Coronary artery (tissue), 2 donors: ENCODE data around the gene CACNA1E.

Experiments
- DNase-seq: peaks from one replicate; pipeline ENCODE4 v3.0.0-alpha.2; 2017; ENCODE audit warnings: low spot score
- H3K27ac ChIP-seq, 2 donors: fragments of 200-600 bp; sonication (generic); one replicate each; pipeline ENCODE4 v1.5.1; 2016 to 2019
- H3K4me3 ChIP-seq: fragments of 200-600 bp; sonication (generic); 2 replicates; pipeline ENCODE4 v1.5.1; 2016; ENCODE audit warnings: mild to moderate bottlenecking, moderate library complexity
- TF ChIP-seq, protein P1 (sequence below): fragments of 200-600 bp; sonication (generic); IDR thresholded peaks from one replicate; pipeline ENCODE4 v1.5.1; 2019; ENCODE audit warnings: antibody characterized with exemption

The CACNA1E gene

DNA sequence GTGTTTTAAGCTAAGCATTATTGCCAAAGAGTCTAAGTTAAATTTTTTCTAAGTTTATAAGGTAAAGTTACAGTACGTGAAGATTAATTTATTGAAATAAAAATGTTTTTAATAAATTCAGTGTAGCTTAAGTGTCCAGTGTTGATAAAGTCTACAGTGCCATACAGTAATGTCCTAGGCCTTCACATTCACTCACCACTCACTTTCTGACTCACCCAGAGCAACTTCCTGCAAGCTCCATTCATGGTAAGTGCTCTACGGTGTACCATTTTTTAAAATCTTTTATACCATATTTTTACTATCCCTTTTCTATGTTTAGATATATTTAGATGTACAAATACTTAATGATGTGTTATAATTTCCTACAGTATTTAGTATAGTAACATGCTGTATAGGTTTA is 173.2 kb downstream of the CACNA1E start:
- TF ChIP-seq, protein P1, sequence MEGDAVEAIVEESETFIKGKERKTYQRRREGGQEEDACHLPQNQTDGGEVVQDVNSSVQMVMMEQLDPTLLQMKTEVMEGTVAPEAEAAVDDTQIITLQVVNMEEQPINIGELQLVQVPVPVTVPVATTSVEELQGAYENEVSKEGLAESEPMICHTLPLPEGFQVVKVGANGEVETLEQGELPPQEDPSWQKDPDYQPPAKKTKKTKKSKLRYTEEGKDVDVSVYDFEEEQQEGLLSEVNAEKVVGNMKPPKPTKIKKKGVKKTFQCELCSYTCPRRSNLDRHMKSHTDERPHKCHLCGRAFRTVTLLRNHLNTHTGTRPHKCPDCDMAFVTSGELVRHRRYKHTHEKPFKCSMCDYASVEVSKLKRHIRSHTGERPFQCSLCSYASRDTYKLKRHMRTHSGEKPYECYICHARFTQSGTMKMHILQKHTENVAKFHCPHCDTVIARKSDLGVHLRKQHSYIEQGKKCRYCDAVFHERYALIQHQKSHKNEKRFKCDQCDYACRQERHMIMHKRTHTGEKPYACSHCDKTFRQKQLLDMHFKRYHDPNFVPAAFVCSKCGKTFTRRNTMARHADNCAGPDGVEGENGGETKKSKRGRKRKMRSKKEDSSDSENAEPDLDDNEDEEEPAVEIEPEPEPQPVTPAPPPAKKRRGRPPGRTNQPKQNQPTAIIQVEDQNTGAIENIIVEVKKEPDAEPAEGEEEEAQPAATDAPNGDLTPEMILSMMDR = no peak
- no peak for DNase-seq
- no peak overlapping the region for H3K27ac ChIP-seq
- H3K4me3 ChIP-seq = no peak overlapping the region

DNA sequence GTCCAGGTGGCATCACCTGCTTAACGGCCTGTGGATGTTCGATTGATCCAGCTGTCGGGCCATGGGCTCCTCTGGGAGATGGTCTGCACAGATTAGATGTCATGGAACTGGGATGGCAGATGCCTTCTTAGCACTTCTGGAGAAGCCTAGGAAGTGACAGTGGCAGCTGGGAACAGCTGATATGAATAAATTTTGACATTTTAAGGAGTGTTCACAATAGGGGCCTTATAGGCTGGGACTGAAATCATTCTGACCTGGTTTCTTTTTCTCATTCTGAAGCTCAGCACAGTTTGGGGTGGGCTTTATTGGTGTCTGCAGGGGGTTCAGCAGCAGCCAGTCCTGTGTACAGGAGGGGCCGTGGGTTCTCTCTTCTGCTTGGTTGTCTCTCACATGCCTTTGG is 175.3 kb downstream of the CACNA1E start:
- TF ChIP-seq, protein P1 = no peak
- no peak for DNase-seq
- Histone ChIP-seq H3K4me3 (no peak overlapping the region), H3K27ac (no peak overlapping the region)

DNA sequence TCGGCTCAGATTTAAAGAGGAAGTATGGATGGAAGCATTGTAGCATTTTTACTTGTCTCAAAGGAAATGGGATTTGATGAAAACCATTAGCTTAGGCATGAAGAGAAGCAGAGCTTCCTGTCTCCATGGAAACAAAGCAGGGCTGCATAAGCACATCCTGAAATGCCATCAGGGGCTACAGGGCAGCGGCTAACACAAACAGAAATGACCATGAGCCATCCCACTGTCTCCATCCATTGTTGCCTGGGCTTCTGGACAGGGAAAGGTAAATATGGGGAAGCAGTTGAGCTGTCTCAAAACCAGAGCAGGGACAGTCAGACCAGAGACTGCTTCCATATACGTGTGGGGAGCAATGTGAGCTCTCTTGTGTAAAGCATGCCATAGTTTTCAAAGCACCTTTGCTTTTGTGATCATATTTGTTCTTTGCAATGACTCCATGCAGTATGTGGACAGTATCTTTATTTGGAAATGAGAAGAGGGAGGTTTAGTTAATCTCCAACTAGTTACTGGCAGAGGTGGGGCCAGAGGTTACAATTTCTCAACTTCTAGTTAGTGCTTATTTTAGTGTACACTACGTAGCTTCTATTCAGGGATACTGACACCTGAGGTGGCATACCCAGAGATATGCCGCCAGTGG is 176.1 kb downstream of the CACNA1E start:
- Histone ChIP-seq H3K27ac (no peak overlapping the region), H3K4me3 (no peak overlapping the region)
- no peak for DNase-seq
- TF ChIP-seq, protein P1 = no peak

DNA sequence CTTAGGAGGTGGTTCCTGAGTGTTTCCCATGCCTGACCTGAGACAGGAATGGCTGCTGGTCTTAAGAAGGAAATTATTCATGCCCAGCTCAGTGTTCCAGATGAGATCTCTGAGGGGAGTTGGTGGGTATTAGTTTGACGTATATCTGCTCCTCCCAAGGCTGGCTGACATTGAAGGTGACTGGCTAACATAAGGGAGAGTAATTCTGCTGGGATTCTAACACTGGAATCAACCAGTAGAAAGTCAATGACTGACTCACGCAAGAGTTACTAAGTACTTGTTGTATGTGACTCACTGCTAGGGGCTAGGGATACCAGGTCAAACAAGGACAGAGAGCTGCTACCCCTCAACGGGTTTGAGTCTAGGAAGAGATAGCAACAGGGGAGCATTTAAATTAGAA is 177.3 kb downstream of the CACNA1E start:
- H3K4me3 ChIP-seq = no peak overlapping the region
- no peak for DNase-seq
- TF ChIP-seq, protein P1 = no peak
- H3K27ac ChIP-seq = no peak overlapping the region

DNA sequence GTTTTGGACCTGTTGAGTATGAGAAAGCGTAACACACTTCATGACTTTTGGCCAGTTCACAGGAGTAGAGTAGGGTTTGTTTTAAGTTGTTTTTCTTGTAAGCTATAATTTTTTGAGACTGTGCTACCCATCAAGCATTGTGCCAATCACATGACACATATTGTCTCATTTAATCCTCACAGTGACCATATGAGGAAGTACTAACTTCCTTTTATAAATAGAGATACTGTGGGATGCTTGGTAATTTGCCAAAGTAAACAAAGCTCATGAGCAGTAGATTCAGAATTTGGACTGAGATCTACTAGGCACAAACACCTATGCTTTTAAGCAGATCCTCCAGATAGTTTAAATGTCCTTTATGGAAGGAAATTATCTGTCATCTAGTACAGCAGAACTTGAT is 178.3 kb downstream of the CACNA1E start:
- H3K4me3 ChIP-seq = no peak overlapping the region
- no peak overlapping the region for H3K27ac ChIP-seq
- no peak for DNase-seq
- TF ChIP-seq, protein P1 = no peak

DNA sequence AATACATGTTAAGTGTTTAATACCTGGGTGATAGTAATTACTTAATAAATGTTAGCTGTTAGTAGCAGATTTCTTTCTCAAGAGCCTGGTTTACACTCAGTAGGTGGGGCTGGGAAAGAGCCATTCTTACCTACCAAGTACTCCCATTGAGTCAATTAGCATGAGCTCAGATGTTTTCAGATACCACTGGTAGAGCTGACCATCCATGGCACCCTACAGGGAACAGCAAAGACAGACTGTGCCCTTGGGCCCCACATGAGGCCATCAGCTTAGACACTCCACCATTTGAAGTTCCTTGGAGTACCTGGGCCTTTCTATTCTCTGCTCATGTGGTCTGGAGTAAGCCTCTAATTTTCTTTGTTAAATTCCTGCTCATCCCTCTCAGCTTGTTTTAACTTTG is 179.3 kb downstream of the CACNA1E start:
- no peak overlapping the region for H3K27ac ChIP-seq
- DNase-seq = no peak
- H3K4me3 ChIP-seq = no peak overlapping the region
- TF ChIP-seq, protein P1 = no peak

DNA sequence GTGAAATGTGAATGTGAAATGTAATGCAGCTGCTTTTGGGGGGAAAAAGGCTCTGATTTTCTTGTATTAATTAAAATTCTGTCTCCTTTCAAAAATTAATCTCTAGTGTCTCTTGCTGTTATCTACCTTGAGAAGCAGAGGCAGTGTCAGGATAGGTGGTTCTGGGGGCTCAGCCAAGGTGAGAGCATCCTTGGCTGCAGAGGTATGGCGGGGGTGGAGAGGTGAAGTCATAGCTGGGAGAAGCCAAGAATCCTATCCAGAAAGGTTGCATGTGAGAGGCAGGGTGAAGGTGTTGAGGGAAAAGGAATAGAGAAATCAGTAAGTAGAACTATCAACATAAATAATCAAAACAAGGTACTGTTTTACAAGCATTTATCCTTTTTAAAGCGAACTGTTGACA is 181.2 kb downstream of the CACNA1E start:
- no peak overlapping the region for H3K27ac ChIP-seq
- DNase-seq = no peak
- TF ChIP-seq, protein P1 = no peak
- H3K4me3 ChIP-seq = no peak overlapping the region
